HepG2 (cell line): ENCODE results near the gene TBC1D16. TPM values are rescaled to one million over a fixed set of nuclear protein-coding genes. Genes with fewer than 3 reads are reported as not detected.
A peak's percentile ranks its signal among the peaks of the same experiment; 100 is the strongest.

Experiments
- CSRNP1 ChIP-seq: sonication (generic); formaldehyde crosslinking; IDR thresholded peaks from 2 replicates; pipeline ENCODE4 v1.8.1; 2023; ENCODE audit warnings: mild to moderate bottlenecking, missing genetic modification reagents
- HNRNPL ChIP-seq: fragments of 200-400 bp; formaldehyde crosslinking; IDR thresholded peaks from 2 replicates; pipeline ENCODE4 v1.6.1; 2017; ENCODE audit warnings: mild to moderate bottlenecking, low read depth, low read length
- NCOA1 ChIP-seq: sonication (generic); formaldehyde crosslinking; IDR thresholded peaks from 2 replicates; pipeline ENCODE4 v1.9.0; 2021; ENCODE audit warnings: missing genetic modification reagents
- PATZ1 ChIP-seq: sonication (generic); formaldehyde crosslinking; IDR thresholded peaks from 2 replicates; pipeline ENCODE4 v1.4.0; 2020; ENCODE audit warnings: missing genetic modification reagents
- PRDM4 ChIP-seq: sonication (generic); formaldehyde crosslinking; IDR thresholded peaks from 2 replicates; pipeline ENCODE4 v1.9.0; 2021; ENCODE audit warnings: missing genetic modification reagents, borderline replicate concordance
- SNAI1 ChIP-seq: sonication (generic); formaldehyde crosslinking; IDR thresholded peaks from 2 replicates; pipeline ENCODE4 v1.5.0; 2020; ENCODE audit warnings: mild to moderate bottlenecking, missing genetic modification reagents, borderline replicate concordance
- ZC3H4 ChIP-seq: sonication (generic); formaldehyde crosslinking; IDR thresholded peaks from 2 replicates; pipeline ENCODE4 v1.4.0; 2020; ENCODE audit warnings: missing genetic modification reagents, borderline replicate concordance
- ZNF251 ChIP-seq: sonication (generic); formaldehyde crosslinking; IDR thresholded peaks from 2 replicates; pipeline ENCODE4 v1.9.0; 2021; ENCODE audit warnings: mild to moderate bottlenecking, missing genetic modification reagents
- ZNF383 ChIP-seq: sonication (generic); formaldehyde crosslinking; IDR thresholded peaks from 2 replicates; pipeline ENCODE4 v1.4.0; 2020; ENCODE audit warnings: missing genetic modification reagents, mild to moderate bottlenecking, borderline replicate concordance
- ZNF687 ChIP-seq: sonication (generic); formaldehyde crosslinking; IDR thresholded peaks from 2 replicates; pipeline ENCODE4 v1.5.1; 2020; ENCODE audit warnings: mild to moderate bottlenecking, missing genetic modification reagents, moderate library complexity
- ZNF768 ChIP-seq: sonication (generic); formaldehyde crosslinking; IDR thresholded peaks from 2 replicates; pipeline ENCODE4 v1.4.0; 2020; ENCODE audit warnings: missing genetic modification reagents
- polyA plus RNA-seq, 8 experiments: library from polyadenylated mRNA; depleted of rRNA in 3 of 8; stranded (reverse) in 7 of 8; unstranded in 1 of 8; fragments of >200 nt; fragmentation: Illumina TruSeq in 4 of 8; extraction: Trizol in 4 of 8; gene quantifications; 2 replicates each; pipeline versions ENCODE4 v1.2.1 to v1.2.3, GENCODE V29; 2011 to 2016; ENCODE audit warnings: low read depth in 4 of 8, missing spikeins in 1 of 8, mixed read lengths in 1 of 8; ENCODE audit not compliant: insufficient read depth in 1 of 8
- total RNA-seq, 5 experiments: library from RNA; depleted of rRNA; stranded (reverse); fragments of >200 nt; fragmentation: Illumina TruSeq; extraction: Trizol; gene quantifications; 2 replicates each; pipeline ENCODE4 v1.2.3, GENCODE V29; 2016; ENCODE audit warnings: low read depth in 1 of 5

Gene TBC1D16
- total and polyA plus RNA-seq, 2 of the 13 experiments (the other 11 are each of a cell fraction or from before 2014, with no cell fraction given), result 14.9 to 24.9 TPM

GRCh38 chr17:80025140-80025539 is 10.5 kb downstream of the TBC1D16 start (continued):
- TF ChIP-seq PRDM4 (CRISPR knock-in tag) (no peak), PATZ1 (peak; percentile 25; the same call in 1 of the 2 replicates), HNRNPL (peak; percentile 50; the same call in 1 of the 2 replicates), NCOA1 (CRISPR knock-in tag) (no peak), ZC3H4 (no peak), ZNF768 (0 out of 2 replicates have a peak, but pooled peaks have one; percentile 9), CSRNP1 (no peak), SNAI1 (CRISPR knock-in tag) (no peak), ZNF251 (CRISPR knock-in tag) (no peak), ZNF383 (CRISPR knock-in tag) (no peak), ZNF687 (CRISPR knock-in tag) (peak; percentile 46)
